ENCODE data around the gene LSM12. TPM values are rescaled to one million over a fixed set of nuclear protein-coding genes. Genes with fewer than 3 reads are reported as not detected.

LSM12 gene
- polyA plus RNA-seq, 5 donors, result 29.8 to 39.8 (median 36.2) TPM

DNA sequence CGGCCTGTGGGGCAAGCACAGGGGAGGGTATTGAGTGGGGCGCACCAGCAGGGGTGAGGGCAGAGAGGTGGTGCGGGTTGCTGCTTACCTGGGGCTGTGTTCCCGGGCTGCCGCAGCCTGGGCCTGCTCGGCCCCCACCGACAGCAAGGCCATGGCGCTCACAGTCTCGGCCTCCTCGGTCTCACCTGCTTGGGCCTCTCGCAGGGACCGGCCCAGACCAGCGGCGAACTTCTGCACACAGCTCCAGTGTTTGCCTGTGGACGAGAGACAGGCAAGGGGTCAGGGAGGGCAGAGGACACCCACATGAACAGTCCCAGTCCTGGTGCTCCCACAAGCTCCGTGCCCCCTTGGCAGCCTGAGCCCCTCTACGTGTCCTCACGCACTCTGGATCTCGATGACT, 11.9 kb upstream of the LSM12 start:
- no peak for DNase-seq

DNA sequence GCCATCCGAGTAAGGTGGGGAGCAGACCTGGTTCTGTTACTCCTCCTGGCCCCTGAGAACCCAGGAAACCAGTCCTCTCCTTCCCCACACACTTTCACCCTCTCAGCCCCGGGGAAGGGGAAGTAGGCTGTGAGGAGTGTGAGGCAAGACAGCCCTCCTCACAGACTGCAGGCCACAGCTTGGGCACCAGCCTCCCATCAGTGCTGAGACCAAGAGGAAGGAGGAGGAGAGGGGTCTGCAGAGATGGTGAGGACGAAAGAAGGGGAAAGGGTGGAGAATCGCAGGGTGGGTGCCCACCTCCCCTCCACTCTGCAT, 11.1 kb upstream of the LSM12 start:
- no peak for DNase-seq

DNA sequence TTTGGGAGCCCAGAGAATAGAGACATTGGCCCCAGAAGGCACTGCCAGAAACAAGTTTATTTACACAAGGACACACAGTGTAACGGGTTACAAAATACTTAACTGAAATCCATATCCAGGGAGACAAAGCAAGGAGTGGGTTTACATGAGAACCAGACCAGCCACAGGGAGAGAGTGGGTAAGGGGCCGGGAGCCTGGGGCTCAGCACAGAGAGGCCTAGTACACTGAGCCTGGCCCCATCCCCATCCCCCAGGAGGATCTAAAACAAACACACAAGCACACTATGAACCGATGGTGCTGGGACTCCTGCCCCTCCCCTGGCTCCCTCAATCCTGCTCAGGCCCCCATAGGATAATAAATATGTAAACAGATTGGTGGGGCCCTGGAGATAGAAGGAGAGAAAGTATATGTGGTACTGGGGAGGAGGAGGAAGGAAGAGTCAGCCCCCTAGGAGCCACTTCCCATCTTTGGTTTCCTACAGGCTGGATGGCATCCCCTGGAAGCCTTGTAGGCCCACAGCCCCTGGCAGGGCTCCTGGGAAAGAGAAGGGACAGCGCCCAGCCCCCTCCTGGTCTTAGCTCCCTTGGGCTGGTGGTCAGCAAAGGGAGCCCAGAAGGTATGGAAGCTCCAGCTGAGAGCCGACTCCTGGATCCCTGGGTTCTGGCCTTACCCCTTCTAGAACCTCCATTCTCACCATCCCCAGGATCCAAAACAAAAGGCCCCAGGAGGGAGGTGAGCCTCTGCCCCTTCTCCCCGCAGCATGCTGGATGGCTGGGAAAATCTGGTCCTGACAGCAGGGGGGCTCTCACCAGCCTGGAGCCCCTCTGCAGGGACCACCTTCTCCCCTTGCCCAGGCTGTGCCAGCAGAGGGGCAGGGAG, 10.5 kb upstream of the LSM12 start:
- DNase-seq, result no peak

DNA sequence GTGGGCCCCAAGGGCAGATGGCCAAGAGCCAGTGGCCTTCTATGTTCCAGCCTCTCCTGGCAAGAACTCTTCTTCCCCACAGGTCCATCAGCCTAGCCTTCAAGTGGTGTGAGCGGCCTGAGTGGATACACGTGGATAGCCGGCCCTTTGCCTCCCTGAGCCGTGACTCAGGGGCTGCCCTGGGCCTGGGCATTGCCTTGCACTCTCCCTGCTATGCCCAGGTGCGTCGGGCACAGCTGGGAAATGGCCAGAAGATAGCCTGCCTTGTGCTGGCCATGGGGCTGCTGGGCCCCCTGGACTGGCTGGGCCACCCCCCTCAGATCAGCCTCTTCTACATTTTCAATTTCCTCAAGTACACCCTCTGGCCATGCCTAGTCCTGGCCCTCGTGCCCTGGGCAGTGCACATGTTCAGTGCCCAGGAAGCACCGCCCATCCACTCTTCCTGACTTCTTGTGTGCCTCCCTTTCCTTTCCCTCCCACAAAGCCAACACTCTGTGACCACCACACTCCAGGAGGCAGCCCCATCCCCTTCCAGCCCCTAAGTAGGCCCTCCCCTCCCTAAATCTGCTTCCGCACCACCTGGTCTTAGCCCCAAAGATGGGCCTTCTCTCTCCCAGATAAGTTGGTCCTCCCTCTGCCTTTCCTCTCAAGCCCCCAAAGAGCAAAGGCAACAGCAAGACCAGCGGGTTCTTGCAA, 9.3 kb upstream of the LSM12 start:
- no peak for DNase-seq

DNA sequence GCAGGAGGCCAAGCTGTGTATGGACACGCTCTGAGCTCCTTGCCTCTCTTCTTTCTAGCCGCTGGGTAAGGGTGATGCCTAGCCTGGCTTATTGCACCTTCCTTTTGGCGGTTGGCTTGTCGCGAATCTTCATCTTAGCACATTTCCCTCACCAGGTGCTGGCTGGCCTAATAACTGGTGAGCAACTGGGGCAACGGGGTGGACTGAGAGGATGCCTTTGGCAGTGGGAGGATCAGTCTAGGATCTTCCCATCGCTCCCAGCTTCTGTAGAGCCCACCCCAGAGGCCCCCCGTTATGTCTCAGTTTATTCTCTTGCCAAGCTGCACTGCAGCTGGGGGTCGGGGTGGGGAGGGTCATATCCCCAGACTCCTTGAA, 8.4 kb upstream of the LSM12 start:
- no peak for DNase-seq

DNA sequence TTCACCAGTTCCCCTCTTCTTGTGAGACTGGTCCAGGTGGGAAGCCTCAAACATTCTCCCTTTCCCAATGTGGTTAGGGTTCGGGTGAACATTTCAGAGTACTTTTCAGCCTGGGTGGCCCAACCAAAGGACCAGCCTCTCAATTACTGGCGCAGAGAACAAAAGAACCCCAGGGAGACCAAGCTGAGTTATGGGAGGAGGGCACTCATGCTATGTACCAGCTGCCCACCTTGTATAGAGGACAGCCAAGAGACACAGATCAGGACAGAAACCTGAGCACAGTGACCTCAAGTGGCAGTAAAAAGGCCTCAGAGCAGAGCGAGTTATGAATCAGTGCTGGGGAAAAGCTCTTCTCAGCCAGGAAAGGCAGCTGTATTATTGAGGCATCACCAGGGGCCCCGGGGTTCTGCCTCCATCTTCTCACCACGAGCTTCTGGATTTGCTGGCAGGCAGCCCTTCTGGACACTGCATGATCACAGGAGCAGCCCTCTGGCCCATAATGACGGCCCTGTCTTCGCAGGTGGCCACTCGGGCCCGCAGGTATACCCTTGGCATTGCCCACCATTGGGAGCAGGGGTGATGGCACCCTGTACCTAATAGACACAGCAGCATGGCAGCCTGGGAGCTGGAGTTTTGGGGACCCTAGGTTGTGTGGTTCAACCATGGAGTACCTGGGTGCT, 7.9 kb upstream of the LSM12 start:
- no peak for DNase-seq

DNA sequence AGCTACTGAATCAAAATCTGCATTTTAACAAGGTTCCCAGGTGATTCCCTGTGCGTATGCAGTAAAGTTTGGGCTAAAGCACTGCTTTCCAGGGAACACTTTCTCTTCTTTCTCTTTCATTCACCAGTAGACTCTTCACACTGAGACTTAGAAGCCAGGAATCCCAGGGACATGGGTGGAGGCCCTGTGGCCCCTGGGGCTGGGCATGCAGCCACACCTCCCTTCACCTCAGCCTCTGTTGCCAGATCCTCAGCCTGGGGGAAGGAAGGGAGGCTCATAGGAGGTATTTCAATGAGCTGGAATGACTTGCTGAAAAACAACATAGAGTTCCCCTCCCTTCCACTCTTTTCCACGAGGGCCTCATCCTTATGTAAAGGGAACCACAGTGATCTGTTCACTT, 5.3 kb upstream of the LSM12 start:
- DNase-seq, result no peak

DNA sequence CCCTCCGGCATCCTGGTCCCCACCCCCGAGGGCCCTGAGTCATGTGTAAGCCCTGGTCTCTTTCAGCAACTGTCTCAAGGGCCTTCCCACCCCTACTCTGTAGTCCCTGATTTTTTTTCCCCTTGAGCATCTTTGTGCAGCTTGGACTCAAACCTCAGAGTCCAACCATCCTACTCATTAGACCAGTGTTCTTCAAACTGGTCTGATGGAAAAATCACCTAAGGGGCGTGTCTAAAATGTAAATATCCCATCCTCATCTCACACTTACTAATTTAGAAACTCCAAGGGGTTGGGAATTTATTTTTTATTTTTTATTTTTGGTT, 4.7 kb upstream of the LSM12 start:
- no peak for DNase-seq

DNA sequence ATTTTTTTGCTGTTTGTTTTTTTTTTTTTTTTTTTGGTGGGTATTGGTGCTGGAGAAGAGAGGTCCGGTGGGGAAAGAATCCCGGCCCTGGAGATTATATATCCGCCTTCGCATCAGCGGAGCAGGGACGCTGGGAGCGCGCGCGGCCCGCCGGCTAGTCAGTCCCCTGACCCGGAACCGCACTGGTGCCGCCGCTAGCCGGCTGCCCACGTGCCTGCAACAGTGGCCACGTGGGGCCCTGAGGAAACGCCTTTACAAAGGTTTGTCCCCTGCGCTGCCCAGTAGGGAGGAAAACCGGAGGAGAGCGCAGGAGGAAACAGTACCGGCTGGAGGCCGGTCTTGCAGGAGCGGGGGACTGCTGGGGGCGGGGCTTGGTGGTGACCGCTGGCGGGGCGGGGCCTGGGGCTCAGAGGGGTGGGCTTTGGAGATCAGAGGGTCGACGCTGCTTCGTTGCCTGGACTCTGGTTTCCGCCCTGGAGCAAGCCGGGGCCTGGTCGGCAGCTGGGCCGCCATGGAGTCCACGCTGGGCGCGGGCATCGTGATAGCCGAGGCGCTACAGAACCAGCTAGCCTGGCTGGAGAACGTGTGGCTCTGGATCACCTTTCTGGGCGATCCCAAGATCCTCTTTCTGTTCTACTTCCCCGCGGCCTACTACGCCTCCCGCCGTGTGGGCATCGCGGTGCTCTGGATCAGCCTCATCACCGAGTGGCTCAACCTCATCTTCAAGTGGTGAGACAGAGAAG, 4.2 kb upstream of the LSM12 start, which contains the start of gene G6PC3:
TSS of gene G6PC3 (plus strand) at position 281 of the 743 bp plus-strand sequence. CDS start at position 512, 231 bp downstream.
- peak; percentile 96 to 97 for DNase-seq

DNA sequence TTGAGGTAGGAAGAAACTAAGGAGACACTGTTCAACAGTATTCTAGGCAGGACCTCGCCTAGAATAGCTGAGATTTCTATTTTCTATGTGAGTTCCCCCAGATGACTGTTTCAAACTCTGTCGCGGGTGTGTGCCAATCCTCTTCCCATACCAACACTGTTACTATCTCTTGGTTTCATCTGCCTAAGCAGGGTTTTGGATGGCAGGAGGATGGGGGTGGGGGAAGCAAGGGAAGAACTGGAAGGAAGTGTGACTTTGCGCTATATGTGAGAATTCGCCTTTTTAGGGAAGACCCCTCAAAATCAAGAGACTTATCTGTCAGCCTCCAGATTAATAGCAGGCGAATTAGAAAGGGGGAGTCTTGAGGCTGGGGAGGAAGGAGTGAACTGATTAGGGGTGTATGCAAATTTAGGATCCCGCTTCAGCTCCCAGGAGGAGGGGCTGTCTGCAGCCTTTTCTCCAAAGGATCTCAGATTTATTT, 3.5 kb upstream of the LSM12 start:
- peak in 1 of 2 donors; percentile 15 for DNase-seq

DNA sequence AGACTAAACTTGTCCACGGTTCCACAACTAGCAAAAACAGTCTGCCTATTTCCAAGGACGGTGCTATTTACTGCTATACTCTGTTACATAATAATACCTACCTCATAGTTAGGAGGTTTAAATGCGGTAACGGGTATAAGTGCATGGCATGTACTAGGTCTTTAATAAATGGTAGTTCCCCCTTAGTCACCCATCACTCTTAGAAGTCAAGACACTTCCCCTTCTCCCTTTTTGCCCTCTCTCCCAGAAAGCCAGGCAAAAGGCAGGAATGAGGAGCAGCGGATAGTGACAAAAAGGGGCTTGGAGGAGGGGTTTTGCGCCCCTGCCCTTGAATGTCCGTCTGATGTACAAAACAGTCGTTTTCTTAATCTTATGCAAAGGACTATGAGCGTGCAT, 1.1 kb upstream of the LSM12 start:
- no peak for DNase-seq

DNA sequence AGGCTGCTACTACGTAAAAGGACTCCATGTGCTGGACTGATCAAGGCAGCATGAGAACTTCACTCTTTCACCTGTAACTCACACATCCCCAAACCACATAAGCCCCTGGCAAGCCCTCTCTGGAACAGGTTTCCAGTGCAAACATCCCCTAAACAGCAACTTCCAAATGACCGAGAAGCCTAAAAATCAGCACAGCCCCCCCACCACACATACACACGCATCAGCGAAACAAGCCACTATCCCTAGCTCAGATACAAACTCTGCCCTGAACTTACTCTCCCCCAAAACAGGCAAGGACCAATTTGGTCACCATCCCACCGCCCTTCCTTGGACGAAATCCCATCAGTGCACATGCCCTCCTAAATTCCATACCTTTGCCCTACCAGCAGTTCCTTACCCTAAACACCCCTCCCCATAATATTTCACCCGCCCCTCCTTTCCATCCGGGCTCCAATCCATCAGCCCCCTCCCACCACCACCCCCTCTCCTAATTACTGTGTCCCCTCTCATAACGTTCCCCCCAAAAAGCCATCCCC, 735 bp downstream of the LSM12 start:
- DNase-seq, result no peak

DNA sequence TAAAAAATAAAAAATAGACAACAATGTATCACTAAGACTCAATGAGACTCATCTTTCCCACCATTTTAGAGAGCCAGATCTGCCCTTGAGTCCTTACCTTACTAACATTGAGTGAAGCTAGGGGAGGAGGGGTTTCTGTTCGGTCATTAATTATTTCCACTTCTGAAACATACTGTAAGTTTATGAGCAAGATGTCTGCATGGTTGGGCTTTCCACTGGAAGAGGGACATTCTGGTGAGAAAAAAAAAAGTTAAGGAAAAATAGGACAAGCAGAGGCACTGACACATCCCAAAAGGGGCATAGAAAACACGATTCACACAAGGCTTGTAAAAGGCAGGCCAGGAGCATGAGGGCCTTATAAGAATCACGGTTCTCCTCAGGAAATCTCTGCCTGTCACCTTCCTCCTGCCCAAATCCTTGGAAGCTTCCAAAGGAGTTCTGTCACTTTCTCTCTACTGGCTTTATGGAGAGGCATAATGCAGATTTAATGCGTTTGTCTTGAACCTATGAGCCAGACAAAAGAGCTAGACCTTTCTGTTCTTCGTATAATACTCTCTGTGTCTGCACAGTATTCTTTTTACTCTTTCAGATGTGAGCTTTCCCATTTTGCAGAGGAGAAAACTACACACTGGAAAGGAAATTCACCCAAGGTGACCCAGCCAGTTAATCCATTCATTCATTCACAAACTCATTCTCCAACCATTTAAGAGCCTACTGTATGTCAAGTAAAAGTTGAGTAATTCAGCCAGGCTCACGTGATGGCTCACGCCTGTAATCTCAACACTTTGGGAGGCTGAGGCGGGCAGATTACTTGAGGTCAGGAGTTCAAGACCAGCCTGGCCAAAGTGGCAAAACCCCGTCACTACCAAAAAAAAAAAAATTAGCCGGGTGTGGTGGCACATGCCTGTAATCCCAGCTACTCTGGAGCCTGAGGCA, 2.5 kb downstream of the LSM12 start:
- no peak for DNase-seq

DNA sequence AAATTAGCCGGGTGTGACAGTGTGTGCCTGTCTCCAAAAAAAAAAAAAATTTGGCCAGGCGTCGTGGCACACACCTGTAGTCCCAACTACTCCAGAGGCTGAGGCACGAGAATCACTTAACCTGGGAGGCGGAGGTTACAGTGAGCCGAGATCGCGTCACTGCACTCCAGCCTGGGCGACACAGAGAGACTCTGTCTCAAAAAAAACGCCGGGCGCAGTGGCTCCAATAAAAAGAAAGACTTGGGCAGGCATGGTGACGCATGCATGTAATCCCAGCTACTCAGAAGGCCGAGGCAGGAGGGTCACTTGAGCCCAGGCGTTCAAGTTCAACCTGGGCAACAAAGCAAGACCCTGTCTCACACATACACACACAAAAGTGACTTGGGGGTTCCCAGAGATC, 3.6 kb downstream of the LSM12 start:
- DNase-seq, result no peak

DNA sequence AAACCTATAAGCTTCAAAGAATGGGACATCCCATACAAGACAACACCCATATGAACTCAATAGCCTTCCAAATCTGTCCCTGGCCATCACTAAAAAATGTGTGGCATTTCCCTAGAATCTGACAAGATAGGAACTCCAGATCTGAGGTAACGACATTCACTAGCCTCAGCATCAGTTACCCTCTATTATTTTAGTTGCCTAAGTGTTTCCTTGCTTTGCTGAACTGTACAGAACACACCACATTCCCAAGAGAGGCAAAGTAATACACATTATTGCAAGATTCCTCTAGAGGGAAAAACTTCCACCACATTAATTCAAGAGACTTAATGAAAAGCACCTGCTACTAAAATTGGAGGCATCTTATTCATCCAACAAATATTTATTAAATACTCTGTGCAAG, 5.0 kb downstream of the LSM12 start:
- no peak for DNase-seq

DNA sequence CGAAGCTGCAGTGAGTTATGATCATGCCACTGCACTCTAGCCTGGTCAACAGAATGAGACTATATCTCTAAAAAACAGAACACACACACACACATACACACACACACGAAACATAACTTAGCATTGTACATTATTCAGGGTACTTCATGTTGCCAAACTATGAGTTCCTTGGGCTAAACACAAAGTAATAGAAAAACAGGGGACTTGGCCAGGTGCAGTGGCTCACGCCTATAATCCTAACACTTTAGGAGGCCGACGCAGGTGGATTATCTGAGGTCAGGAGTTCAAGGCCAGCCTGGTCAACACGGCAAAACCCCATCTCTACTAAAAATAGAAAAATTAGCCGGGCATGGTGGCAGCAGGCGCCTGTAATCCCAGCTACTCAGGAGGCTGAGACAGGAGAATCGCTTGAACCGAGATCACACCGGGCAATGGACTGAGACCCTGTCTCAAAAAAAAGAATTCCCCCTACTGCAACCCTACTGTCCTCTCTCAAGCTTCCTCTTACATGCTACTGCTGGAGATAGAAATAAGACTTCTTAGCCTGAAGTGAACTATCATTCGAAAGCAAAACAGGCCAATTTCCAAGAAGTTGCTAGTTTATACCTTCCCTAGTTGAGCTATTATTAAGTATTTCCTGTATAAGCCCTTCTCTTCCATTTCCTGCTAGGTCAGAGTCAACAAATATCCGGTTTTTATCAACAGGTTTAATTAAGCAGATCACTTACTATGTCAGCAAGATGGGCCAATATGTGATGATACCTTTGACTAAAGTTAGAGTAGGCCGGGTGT, 7.2 kb downstream of the LSM12 start:
- no peak for DNase-seq

DNA sequence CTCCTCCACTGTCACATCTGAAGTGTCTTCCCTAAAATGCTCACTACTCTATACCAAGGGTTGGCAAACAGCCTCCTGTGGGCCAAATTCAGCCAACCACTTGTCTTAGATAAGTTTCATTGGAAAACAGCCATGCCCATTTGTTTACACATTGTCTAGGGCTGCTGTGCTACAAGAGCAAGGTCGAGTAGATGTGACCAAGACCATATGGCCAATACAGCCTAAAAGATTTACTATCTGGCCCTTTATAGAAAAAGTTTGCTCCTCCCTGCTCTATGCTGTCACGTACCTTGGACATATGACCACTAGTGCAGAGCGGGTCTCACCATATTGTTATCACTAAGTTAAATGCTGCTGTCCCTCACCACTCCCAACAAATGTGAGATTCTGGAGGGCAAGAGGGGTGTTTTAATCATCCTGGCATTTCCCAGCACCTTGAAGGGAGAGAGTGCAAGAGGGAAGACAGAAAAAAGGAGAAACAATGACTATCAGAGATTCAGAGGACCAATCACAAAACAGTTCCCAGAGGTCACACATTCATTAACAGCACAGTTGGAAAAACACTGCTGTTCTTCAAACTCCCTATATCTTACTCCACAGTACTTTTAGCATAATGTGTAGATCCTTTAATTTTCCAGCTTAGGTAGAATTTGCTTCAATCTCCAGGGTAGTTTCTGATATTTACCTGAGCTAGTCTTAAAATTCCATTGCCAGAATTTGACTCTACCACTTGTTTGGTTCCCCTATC, 13.2 kb downstream of the LSM12 start:
- DNase-seq, result no peak

DNA sequence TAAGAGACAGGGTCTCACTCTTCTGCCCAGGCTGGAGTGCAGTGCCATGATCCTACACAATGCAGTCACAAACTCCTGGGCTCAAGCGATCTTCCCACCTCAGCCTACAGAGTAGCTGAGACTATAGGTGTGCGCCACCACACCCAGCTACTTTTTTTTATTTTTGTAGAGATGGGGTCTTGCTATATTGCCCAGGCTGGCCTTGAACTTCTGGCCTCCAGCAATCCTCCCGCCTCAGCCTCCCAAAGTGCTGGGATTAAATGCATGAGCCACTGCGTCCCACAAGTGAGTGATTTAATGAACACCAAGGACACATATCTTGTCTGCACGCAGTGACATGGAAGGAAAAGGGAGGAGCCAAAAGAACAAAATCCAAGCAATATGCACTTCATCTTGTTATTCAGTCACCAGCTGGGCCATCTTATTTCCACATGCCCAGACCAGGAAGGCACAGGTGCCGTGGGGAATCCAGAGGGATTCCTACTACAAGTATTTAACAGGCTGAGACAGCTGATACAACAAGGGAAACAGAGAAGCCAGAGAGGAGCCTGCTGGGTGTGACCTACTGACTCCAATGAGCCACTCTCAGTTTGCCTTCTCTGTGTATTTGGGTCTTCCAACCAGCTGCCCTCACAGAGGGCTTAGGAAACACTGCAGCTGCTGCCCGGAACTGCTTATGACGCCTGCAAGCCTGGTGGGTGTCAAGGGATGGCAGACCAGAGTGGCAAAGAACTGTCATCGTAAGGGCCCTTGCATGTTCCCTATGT, 17.0 kb downstream of the LSM12 start:
- no peak for DNase-seq
